Measurements from ENCODE around the gene TKTL1. TPM values are rescaled to one million over a fixed set of nuclear protein-coding genes. Genes with fewer than 3 reads are reported as not detected.

The TKTL1 gene
- total RNA-seq, 2 experiments from 2014 or later = 0.06 to 0.78 TPM

- Histone ChIP-seq H3K4me1 (ENCODE audit: insufficient read depth, low read length, poor library complexity, severe bottlenecking) (peaks cover 23% of the 10 kb centered on the region), H3K9me2 (ENCODE audit: insufficient read depth, low read length) (no peaks in the 10 kb centered on the region), H3K4me2 (ENCODE audit: low read length) (no peak overlapping the region), H3K79me2 (ENCODE audit: insufficient read depth, low read depth, low read length) (peaks cover 16% of the 10 kb centered on the region; the same call in 1 of the 2 replicates), H2AFZ (ENCODE audit: low read length) (no peak overlapping the region), H3K9me3 (ENCODE audit: low read length) (no peaks in the 10 kb centered on the region), H3K4me3 (ENCODE audit: low read depth, low read length, poor library complexity, severe bottlenecking) (no peak overlapping the region), H3K36me3 (ENCODE audit: insufficient read depth, low read length) (peaks cover 20% of the 10 kb centered on the region; the same call in 1 of the 2 replicates), H3K27ac (ENCODE audit: low read depth, low read length, poor library complexity, severe bottlenecking) (no peak overlapping the region), H4K20me1 (ENCODE audit: insufficient read depth, low read length) (0 out of 2 replicates have a peak, but pooled peaks cover 3% of the 10 kb centered on the region)
- ChIA-PET POLR2A (no interaction called here), CTCF (ENCODE audit: unreplicated experiment) (no interaction called here)
- no peak for DNase-seq (ENCODE audit: low spot score)
- intact Hi-C loops (cut with micrococcal nuclease; ENCODE audit: unreplicated experiment) = no loop called here
- TF ChIP-seq EZH2phosphoT487 (IDR thresholded peaks at IDR 0.05; ENCODE audit: borderline replicate concordance, low read depth, low read length) = no peak
- no peak for TF ChIP-seq CTCF (conservative IDR thresholded peaks at IDR 0.05; ENCODE audit: low read length)
- BruUV-seq (replicated peaks) = no TSS peak
These were observed 72.1 kb downstream of the TKTL1 start for GRCh38 chrX:154367474-154368308.

- H3K4me3 ChIP-seq (ENCODE audit: low read depth, low read length, poor library complexity, severe bottlenecking) = peak overlapping the region; percentile 74
- peak; percentile 51 for DNase-seq (ENCODE audit: low spot score)
- H3K27ac ChIP-seq (ENCODE audit: low read depth, low read length, poor library complexity, severe bottlenecking) = no peak overlapping the region
- peaks cover 16% of the 10 kb centered on the region; the same call in 1 of the 2 replicates for H3K79me2 ChIP-seq (ENCODE audit: insufficient read depth, low read depth, low read length)
- BruUV-seq (replicated peaks) = no TSS peak
- 0 out of 2 replicates have a peak, but pooled peaks cover 3% of the 10 kb centered on the region for H4K20me1 ChIP-seq (ENCODE audit: insufficient read depth, low read length)
- no peaks in the 10 kb centered on the region for H3K9me3 ChIP-seq (ENCODE audit: low read length)
- ChIA-PET CTCF (ENCODE audit: unreplicated experiment) (no interaction called here), POLR2A (interaction anchor here (0.6 kb wide), 1 partner anchor 44 kb away, joined by 4 read pairs; no protein-coding TSS in a partner anchor)
- peaks cover 24% of the 10 kb centered on the region for H3K4me1 ChIP-seq (ENCODE audit: insufficient read depth, low read length, poor library complexity, severe bottlenecking)
- peaks cover 17% of the 10 kb centered on the region; the same call in 1 of the 2 replicates for H3K36me3 ChIP-seq (ENCODE audit: insufficient read depth, low read length)
- intact Hi-C loops (cut with micrococcal nuclease; ENCODE audit: unreplicated experiment) = no loop called here
- TF ChIP-seq EZH2phosphoT487 (IDR thresholded peaks at IDR 0.05; ENCODE audit: borderline replicate concordance, low read depth, low read length) (no peak), CTCF (conservative IDR thresholded peaks at IDR 0.05; ENCODE audit: low read length) (no peak)
- H3K4me2 ChIP-seq (ENCODE audit: low read length) = peak overlapping the region; percentile 98
- no peaks in the 10 kb centered on the region for H3K9me2 ChIP-seq (ENCODE audit: insufficient read depth, low read length)
- no peak overlapping the region for H2AFZ ChIP-seq (ENCODE audit: low read length)
These were observed 73.2 kb downstream of the TKTL1 start for GRCh38 chrX:154368630-154369448.
